Fibroblast of lung (primary cell): ENCODE data around the gene TRPC4AP.

Source experiments
- EZH2 ChIP-seq: IDR thresholded peaks from 2 replicates; pipeline ENCODE4 v1.5.1; 2012; ENCODE audit warnings: low read length, control low read depth, mild to moderate bottlenecking; ENCODE audit errors: missing control alignments
- TF ChIP-seq, protein P1 (sequence below), 2 donors: IDR thresholded peaks in 1 of 2; conservative IDR thresholded peaks in 1 of 2; 1 replicate in 1 of 2; 2 replicates in 1 of 2; pipeline ENCODE4 v1.5.1; 2011 to 2012; ENCODE audit warnings: low read length in 2 of 2, control low read depth in 1 of 2, inconsistent platforms in 1 of 2, low read depth in 1 of 2, mild to moderate bottlenecking in 1 of 2

DNA sequence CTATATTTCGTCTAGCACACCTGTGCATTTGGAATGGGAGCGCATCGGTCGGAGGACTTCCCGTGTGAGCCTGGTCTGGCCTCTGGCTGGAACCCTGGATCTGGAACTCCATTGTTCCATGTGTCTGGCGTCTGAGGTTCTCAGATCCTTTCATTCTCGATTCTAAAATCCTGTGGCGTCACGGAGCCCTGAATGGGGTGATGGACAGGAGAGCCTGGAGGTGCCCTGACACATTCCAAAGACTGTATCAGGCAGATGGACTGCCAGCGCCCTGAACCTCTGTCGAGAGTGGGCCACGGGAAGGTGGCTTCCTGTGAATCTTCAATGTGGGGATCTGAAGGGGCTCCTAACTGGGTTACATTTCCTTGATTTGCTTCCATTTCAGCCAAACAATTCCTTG is 116.3 kb downstream of the TRPC4AP start:
- TF ChIP-seq, protein P1, sequence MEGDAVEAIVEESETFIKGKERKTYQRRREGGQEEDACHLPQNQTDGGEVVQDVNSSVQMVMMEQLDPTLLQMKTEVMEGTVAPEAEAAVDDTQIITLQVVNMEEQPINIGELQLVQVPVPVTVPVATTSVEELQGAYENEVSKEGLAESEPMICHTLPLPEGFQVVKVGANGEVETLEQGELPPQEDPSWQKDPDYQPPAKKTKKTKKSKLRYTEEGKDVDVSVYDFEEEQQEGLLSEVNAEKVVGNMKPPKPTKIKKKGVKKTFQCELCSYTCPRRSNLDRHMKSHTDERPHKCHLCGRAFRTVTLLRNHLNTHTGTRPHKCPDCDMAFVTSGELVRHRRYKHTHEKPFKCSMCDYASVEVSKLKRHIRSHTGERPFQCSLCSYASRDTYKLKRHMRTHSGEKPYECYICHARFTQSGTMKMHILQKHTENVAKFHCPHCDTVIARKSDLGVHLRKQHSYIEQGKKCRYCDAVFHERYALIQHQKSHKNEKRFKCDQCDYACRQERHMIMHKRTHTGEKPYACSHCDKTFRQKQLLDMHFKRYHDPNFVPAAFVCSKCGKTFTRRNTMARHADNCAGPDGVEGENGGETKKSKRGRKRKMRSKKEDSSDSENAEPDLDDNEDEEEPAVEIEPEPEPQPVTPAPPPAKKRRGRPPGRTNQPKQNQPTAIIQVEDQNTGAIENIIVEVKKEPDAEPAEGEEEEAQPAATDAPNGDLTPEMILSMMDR (conservative IDR thresholded peaks at IDR 0.05 in 1 of 2, IDR thresholded peaks at IDR 0.05 in 1 of 2; ENCODE audit: low read depth in 1 of 2, low read length in 2 of 2), result no peak
- no peak for TF ChIP-seq EZH2
